Bronchial epithelial cell (primary cell): ENCODE measurements around the gene RAPGEF2. TPM values are rescaled to one million over a fixed set of nuclear protein-coding genes. Genes with fewer than 3 reads are reported as not detected.
"Not testable (repeated sequence)": the region's sequence is repeated elsewhere in the genome, so short reads cannot be mapped to it uniquely, and the experiment has no call there.

ENCODE experiments used
- DNase-seq: peaks from one replicate; pipeline ENCODE4 v3.0.0-alpha.2; 2010; ENCODE audit warnings: low read depth
- FAIRE-seq: peaks from 2 replicates; lab custom pipeline; 2011; peaks lifted over from hg19 to GRCh38; lab: Jason Lieb, UNC
- H3K27me3 ChIP-seq: 2 replicates; pipeline ENCODE4 v1.5.1; 2011; ENCODE audit warnings: low read length; ENCODE audit not compliant: control insufficient read depth, insufficient read depth
- H3K36me3 ChIP-seq: 2 replicates; pipeline ENCODE4 v1.5.1; 2011; ENCODE audit warnings: low read length; ENCODE audit not compliant: control insufficient read depth, insufficient read depth
- H3K4me3 ChIP-seq: 2 replicates; pipeline ENCODE4 v1.5.1; 2011; ENCODE audit warnings: mild to moderate bottlenecking, low read depth, low read length, control low read depth
- CTCF ChIP-seq: IDR thresholded peaks from 2 replicates; pipeline ENCODE4 v1.5.1; 2011; ENCODE audit warnings: mild to moderate bottlenecking, moderate library complexity, low read length, control low read depth, inconsistent platforms; ENCODE audit not compliant: insufficient read depth, severe bottlenecking
- total RNA-seq: library from RNA; depleted of rRNA; stranded (reverse); fragments of >200 nt; gene quantifications from 2 replicates; pipeline ENCODE4 v1.2.1, GENCODE V29; 2014

Gene RAPGEF2
- total RNA-seq, 1 donor from 2014 or later, result 37.6 TPM

GRCh38 chr4:159374749-159375530, 272.1 kb downstream of the RAPGEF2 start:
- FAIRE-seq (no peak), DNase-seq (no peak)
- Histone ChIP-seq H3K36me3 (no peaks in the 10 kb centered on the region), H3K4me3 (no peak overlapping the region), H3K27me3 (no peaks in the 10 kb centered on the region)
- no peak for TF ChIP-seq CTCF

- DNase-seq, result no peak
- H3K4me3 ChIP-seq, result no peak overlapping the region
- no peaks in the 10 kb centered on the region for H3K27me3 ChIP-seq
- no peak for TF ChIP-seq CTCF
- no peaks in the 10 kb centered on the region for H3K36me3 ChIP-seq
- no peak for FAIRE-seq
These were observed 273.4 kb downstream of the RAPGEF2 start for GRCh38 chr4:159376289-159376688.

GRCh38 chr4:159378056-159378616, 275.3 kb downstream of the RAPGEF2 start:
- DNase-seq (no peak), FAIRE-seq (no peak)
- Histone ChIP-seq H3K4me3 (no peak overlapping the region), H3K27me3 (no peaks in the 10 kb centered on the region), H3K36me3 (no peaks in the 10 kb centered on the region)
- no peak for TF ChIP-seq CTCF

- not testable (repeated sequence) for H3K36me3 ChIP-seq, H3K4me3 ChIP-seq, H3K27me3 ChIP-seq, DNase-seq, FAIRE-seq
These were observed 276.2 kb downstream of the RAPGEF2 start for GRCh38 chr4:159379064-159379463.

- H3K36me3 ChIP-seq, result no peaks in the 10 kb centered on the region
- FAIRE-seq, result no peak
These were observed 277.0 kb downstream of the RAPGEF2 start for GRCh38 chr4:159379836-159380235.

More at GRCh38 chr4:159379836-159380235, 277.0 kb downstream of the RAPGEF2 start:
- no peak for DNase-seq
- Histone ChIP-seq H3K4me3 (no peak overlapping the region), H3K27me3 (no peaks in the 10 kb centered on the region)
- no peak for TF ChIP-seq CTCF
